Measurements from ENCODE around the gene CDC14A. TPM values are rescaled to one million over a fixed set of nuclear protein-coding genes. Genes with fewer than 3 reads are reported as not detected.
A peak's percentile ranks its signal among the peaks of the same experiment; 100 is the strongest.

The CDC14A gene
- total and polyA plus RNA-seq, 2 donors (not counting 3 experiments of a cell fraction or from before 2014, with no cell fraction given), result 3.4 to 13.9 TPM

DNA sequence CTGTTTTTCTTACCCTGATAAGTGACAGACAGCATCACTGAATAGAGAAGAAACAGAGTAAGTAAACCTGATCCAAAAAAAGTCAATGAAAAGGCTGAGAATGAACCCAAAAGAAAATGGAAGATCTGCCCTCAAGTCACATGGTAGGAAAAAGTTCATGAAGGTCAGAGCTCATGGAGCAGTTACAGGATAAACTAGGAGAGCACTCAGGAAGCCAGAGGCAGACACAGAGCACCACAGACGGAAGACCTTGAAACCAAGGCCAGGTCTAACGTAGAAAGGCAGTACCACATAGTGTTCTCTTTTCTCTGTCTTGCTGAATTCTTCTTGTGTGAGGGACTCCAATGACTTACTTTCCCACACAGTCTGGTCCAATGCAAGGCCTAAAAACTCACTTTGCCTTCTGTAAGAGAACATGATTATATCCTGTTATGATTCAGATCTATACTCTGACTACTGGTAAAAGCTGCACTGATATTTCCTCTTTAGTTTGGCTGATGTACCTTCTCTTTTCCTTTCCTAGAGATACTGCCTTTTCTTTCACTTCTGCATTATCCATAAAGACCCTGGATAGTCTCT is 45.5 kb upstream of the CDC14A start:
- Histone ChIP-seq H3K27me3 (ENCODE audit: control insufficient read depth in 2 of 2, insufficient read depth in 2 of 2, low read length in 2 of 2) (no peaks in the 10 kb centered on the region), H3K9ac (replicated peaks; ENCODE audit: extremely low read depth, insufficient read depth, low read length) (no peak overlapping the region), H3K4me3 (replicated peaks in 1 of 3; ENCODE audit: insufficient read depth in 1 of 3, low read depth in 1 of 3, low read length in 3 of 3) (no peak overlapping the region), H3K79me2 (ENCODE audit: control insufficient read depth, insufficient read depth, low read length) (no peaks in the 10 kb centered on the region), H3K27ac (ENCODE audit: insufficient read depth, low read depth, low read length) (no peak overlapping the region), H3K4me2 (ENCODE audit: insufficient read depth, low read length) (no peak overlapping the region), H3K36me3 (ENCODE audit: control insufficient read depth in 2 of 2, extremely low read depth in 1 of 2, insufficient read depth in 2 of 2, low read length in 2 of 2) (no peaks in the 10 kb centered on the region), H4K20me1 (replicated peaks; ENCODE audit: control insufficient read depth, extremely low read depth, insufficient read depth, low read length) (no peaks in the 10 kb centered on the region), H3K9me1 (replicated peaks; ENCODE audit: control insufficient read depth, extremely low read depth, insufficient read depth, low read length) (no peaks in the 10 kb centered on the region), H3K4me1 (ENCODE audit: control insufficient read depth, extremely low read depth, insufficient read depth, low read length) (peaks cover 9% of the 10 kb centered on the region), H3K9me3 (replicated peaks; ENCODE audit: control insufficient read depth, insufficient read depth, low read length) (no peaks in the 10 kb centered on the region), H2AFZ (ENCODE audit: low read depth, low read length) (peak overlapping the region; percentile 59)
- POLR2A ChIA-PET, result interaction anchor here (1.1 kb wide), 1 partner anchor 45 kb away, joined by 3 read pairs; the partner anchor contains the start of gene CDC14A
- no TSS peak for BruUV-seq (replicated peaks)
- TF ChIP-seq POLR2A (IDR thresholded peaks at IDR 0.05; ENCODE audit: low read depth, low read length), result no peak
- TF ChIP-seq POLR2AphosphoS5 (IDR thresholded peaks at IDR 0.05; ENCODE audit: insufficient read depth, low read depth, low read length), result no peak
- no peak for TF ChIP-seq FOS (IDR thresholded peaks at IDR 0.05; ENCODE audit: borderline replicate concordance, insufficient read depth, low read length)
- TF ChIP-seq JUN (IDR thresholded peaks at IDR 0.05; ENCODE audit: borderline replicate concordance, insufficient read depth, insufficient read length, low read depth), result no peak
- TF ChIP-seq, protein P1, sequence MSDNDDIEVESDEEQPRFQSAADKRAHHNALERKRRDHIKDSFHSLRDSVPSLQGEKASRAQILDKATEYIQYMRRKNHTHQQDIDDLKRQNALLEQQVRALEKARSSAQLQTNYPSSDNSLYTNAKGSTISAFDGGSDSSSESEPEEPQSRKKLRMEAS (IDR thresholded peaks at IDR 0.05; ENCODE audit: insufficient read depth, insufficient read length), result no peak
- TF ChIP-seq EZH2 (IDR thresholded peaks at IDR 0.05; ENCODE audit: borderline replicate concordance, low read depth, low read length, severe bottlenecking), result no peak
- TF ChIP-seq GATA2 (IDR thresholded peaks at IDR 0.05; ENCODE audit: insufficient read depth, insufficient read length, low read depth, low read length), result no peak
- no peak for TF ChIP-seq MYC (IDR thresholded peaks at IDR 0.05; ENCODE audit: low read depth, low read length)
- TF ChIP-seq, protein P2, sequence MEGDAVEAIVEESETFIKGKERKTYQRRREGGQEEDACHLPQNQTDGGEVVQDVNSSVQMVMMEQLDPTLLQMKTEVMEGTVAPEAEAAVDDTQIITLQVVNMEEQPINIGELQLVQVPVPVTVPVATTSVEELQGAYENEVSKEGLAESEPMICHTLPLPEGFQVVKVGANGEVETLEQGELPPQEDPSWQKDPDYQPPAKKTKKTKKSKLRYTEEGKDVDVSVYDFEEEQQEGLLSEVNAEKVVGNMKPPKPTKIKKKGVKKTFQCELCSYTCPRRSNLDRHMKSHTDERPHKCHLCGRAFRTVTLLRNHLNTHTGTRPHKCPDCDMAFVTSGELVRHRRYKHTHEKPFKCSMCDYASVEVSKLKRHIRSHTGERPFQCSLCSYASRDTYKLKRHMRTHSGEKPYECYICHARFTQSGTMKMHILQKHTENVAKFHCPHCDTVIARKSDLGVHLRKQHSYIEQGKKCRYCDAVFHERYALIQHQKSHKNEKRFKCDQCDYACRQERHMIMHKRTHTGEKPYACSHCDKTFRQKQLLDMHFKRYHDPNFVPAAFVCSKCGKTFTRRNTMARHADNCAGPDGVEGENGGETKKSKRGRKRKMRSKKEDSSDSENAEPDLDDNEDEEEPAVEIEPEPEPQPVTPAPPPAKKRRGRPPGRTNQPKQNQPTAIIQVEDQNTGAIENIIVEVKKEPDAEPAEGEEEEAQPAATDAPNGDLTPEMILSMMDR (IDR thresholded peaks at IDR 0.05; ENCODE audit: extremely low read depth in 1 of 2, insufficient read depth in 1 of 2, low read depth in 1 of 2, low read length in 2 of 2), result no peak
- CTCF ChIA-PET, result interaction anchor here (0.8 to 1.7 kb wide), 2 partner anchors 9 to 10 kb away, joined by 4 read pairs; no protein-coding TSS in a partner anchor
- DNase-seq (ENCODE audit: low read depth, low spot score), result peak; percentile 39
- peak; percentile 12 for FAIRE-seq
- dilution Hi-C loops (cut with MboI; ENCODE audit: extremely low pct_ligation_motif_present, low sequenced_read_pairs), result no loop called here
- intact Hi-C loops (cut with micrococcal nuclease), result loop anchor here (5.0 kb wide), 1 partner anchor 45 kb away; the partner anchor contains the start of gene CDC14A

Measured in endothelial cell of umbilical vein (primary cell).